Fibroblast of lung (primary cell): Measurements from ENCODE around the gene NOB1.

Source experiments
- CTCF ChIP-seq, 2 donors: IDR thresholded peaks in 1 of 2; conservative IDR thresholded peaks in 1 of 2; 1 replicate in 1 of 2; 2 replicates in 1 of 2; pipeline ENCODE4 v1.5.1; 2011 to 2012; ENCODE audit warnings: low read length in 2 of 2, control low read depth in 1 of 2, inconsistent platforms in 1 of 2, low read depth in 1 of 2, mild to moderate bottlenecking in 1 of 2
- EZH2 ChIP-seq: IDR thresholded peaks from 2 replicates; pipeline ENCODE4 v1.5.1; 2012; ENCODE audit warnings: low read length, control low read depth, mild to moderate bottlenecking; ENCODE audit errors: missing control alignments

- TF ChIP-seq CTCF (conservative IDR thresholded peaks at IDR 0.05 in 1 of 2, IDR thresholded peaks at IDR 0.05 in 1 of 2; ENCODE audit: low read depth in 1 of 2, low read length in 2 of 2) = no peak
- no peak for TF ChIP-seq EZH2
Observed at GRCh38 chr16:69725480-69726312, 29.0 kb downstream of the NOB1 start.
